ENCODE results near the gene LAMB4. TPM values are rescaled to one million over a fixed set of nuclear protein-coding genes. Genes with fewer than 3 reads are reported as not detected.

The LAMB4 gene
- total and polyA plus RNA-seq, 2 of the 4 experiments (the other 2 are of a cell fraction), result 0.12 to 0.18 TPM

GRCh38 chr7:108001764-108002725, 128.1 kb downstream of the LAMB4 start:
- Histone ChIP-seq H2BK120ac (ENCODE audit: low read depth, low read length) (peak overlapping the region; percentile 90), H4K8ac (ENCODE audit: low read depth in 2 of 2, low read length in 2 of 2) (peak overlapping the region; percentile 89 to 91), H3K4me3 (ENCODE audit: insufficient read depth, low read depth, low read length) (peak overlapping the region; percentile 88), H3K23ac (ENCODE audit: low read depth, low read length) (peak overlapping the region; percentile 98), H3K4me1 (ENCODE audit: control insufficient read depth, insufficient read depth, low read length) (peaks cover 14% of the 10 kb centered on the region), H2BK15ac (ENCODE audit: low read depth, low read length) (peak overlapping the region; percentile 4; the same call in 1 of the 3 replicates), H3K27me3 (ENCODE audit: control insufficient read depth, insufficient read depth, low read length) (no peaks in the 10 kb centered on the region), H3K4ac (ENCODE audit: low read depth, low read length) (peak overlapping the region; percentile 94), H3K9ac (ENCODE audit: low read depth, low read length) (peak overlapping the region; percentile 94), H2BK5ac (ENCODE audit: low read depth, low read length, poor library complexity, severe bottlenecking) (peak overlapping the region; percentile 61), H3K36me3 (ENCODE audit: control insufficient read depth, insufficient read depth, low read length) (peaks cover 22% of the 10 kb centered on the region), H2BK20ac (ENCODE audit: low read depth, low read length) (peak overlapping the region; percentile 80), H3K9me1 (ENCODE audit: insufficient read depth, low read length) (peaks cover 12% of the 10 kb centered on the region), H2AK5ac (ENCODE audit: low read depth, low read length) (peak overlapping the region; percentile 84), H3K79me1 (ENCODE audit: low read depth in 1 of 2, low read length in 2 of 2) (peaks cover 20 to 41% of the 10 kb centered on the region in 2 experiments), H2AFZ (replicated peaks; ENCODE audit: low read length, poor library complexity) (peak overlapping the region; percentile 88), H2AK9ac (replicated peaks; ENCODE audit: low read depth, low read length, poor library complexity) (peak overlapping the region; percentile 92), H3K56ac (ENCODE audit: extremely low read depth, insufficient read depth, low read length) (peak overlapping the region; percentile 89), H3K4me2 (ENCODE audit: low read depth, low read length) (peak overlapping the region; percentile 86), H4K5ac (ENCODE audit: low read depth, low read length) (peak overlapping the region; percentile 51; the same call in 1 of the 2 replicates), H3K14ac (replicated peaks; ENCODE audit: low read depth, low read length) (peak overlapping the region; percentile 96), H3K18ac (ENCODE audit: low read depth, low read length) (peak overlapping the region; percentile 82), H3K27ac (ENCODE audit: insufficient read depth, low read length) (peak overlapping the region; percentile 93), H4K20me1 (ENCODE audit: insufficient read depth, low read length) (peaks cover 8% of the 10 kb centered on the region; the same call in 1 of the 2 replicates), H3K9me3 (ENCODE audit: control insufficient read depth, insufficient read depth, low read length) (no peaks in the 10 kb centered on the region), H4K91ac (ENCODE audit: insufficient read depth, low read depth, low read length) (peak overlapping the region; percentile 90)
- in situ Hi-C loops (cut with MboI; ENCODE audit: low sequenced_read_pairs) (loop anchor here (5.0 kb wide), 1 partner anchor 135 kb away; no protein-coding TSS in a partner anchor), intact Hi-C loops (cut with micrococcal nuclease) (loop anchor here (5.0 kb wide), 1 partner anchor 95 kb away; no protein-coding TSS in a partner anchor), dilution Hi-C loops (cut with HindIII; ENCODE audit: low sequenced_read_pairs, unreplicated experiment) (loop anchor here (25.0 kb wide), 1 partner anchor 135 kb away; the partner anchor contains the start of gene LAMB4)
- CTCF ChIA-PET, result interaction anchor here (1.1 to 1.6 kb wide), 2 partner anchors 12 to 15 kb away, joined by 3 read pairs; no protein-coding TSS in a partner anchor
- DNase-seq (peak; percentile 41), ATAC-seq (ENCODE audit: low read depth) (peak; percentile 5)
- POLR2A ChIA-PET (ENCODE audit: unreplicated experiment), result interaction anchor here (0.8 to 1.5 kb wide), 6 partner anchors 11 to 147 kb away, joined by 3 to 5 read pairs (median 4); no protein-coding TSS in a partner anchor
- WGBS, 2 experiments (ENCODE audit: extremely low coverage in 2 of 2, insufficient read length in 1 of 2), result 0% methylated on average over 13 of the region's 75 CpGs; no CpG with 5 or more reads in 1 of the 2 experiments
- TSS peak; percentile 88 for BruUV-seq (replicated peaks)
- TF ChIP-seq RAD21 (IDR thresholded peaks at IDR 0.05; ENCODE audit: low read length) (no peak), CEBPB (IDR thresholded peaks at IDR 0.05; ENCODE audit: low read depth, low read length) (no peak), ELK1 (IDR thresholded peaks at IDR 0.05; ENCODE audit: borderline replicate concordance, low read depth, low read length) (no peak), RCOR1 (IDR thresholded peaks at IDR 0.05; ENCODE audit: insufficient replicate concordance, low read length) (no peak), MAFK (IDR thresholded peaks at IDR 0.05; ENCODE audit: low read depth, low read length) (no peak), BHLHE40 (IDR thresholded peaks at IDR 0.05; ENCODE audit: low read depth, low read length) (no peak; the same call in 1 of the 2 replicates), CTCF (conservative IDR thresholded peaks at IDR 0.05; ENCODE audit: low read depth, low read length) (no peak), MAZ (IDR thresholded peaks at IDR 0.05; ENCODE audit: borderline replicate concordance, low read depth, low read length) (no peak), MXI1 (IDR thresholded peaks at IDR 0.05; ENCODE audit: borderline replicate concordance, low read depth, low read length) (no peak), NFE2L2 (IDR thresholded peaks at IDR 0.05; ENCODE audit: low read depth, low read length) (no peak), USF2 (IDR thresholded peaks at IDR 0.05; ENCODE audit: low read depth, low read length) (no peak)
